Ascending aorta (tissue), 2 donors: ENCODE measurements around the gene ADGRA3. TPM values are rescaled to one million over a fixed set of nuclear protein-coding genes. Genes with fewer than 3 reads are reported as not detected.

ENCODE experiments used
- DNase-seq, 2 donors: peaks; one replicate each; pipeline ENCODE4 v3.0.0-alpha.2; 2019; ENCODE audit warnings: low spot score in 2 of 2
- H3K27ac ChIP-seq, 2 donors: fragments of 200-600 bp; sonication (generic); one replicate each; pipeline ENCODE4 v1.5.1; 2016 to 2017; ENCODE audit warnings: mild to moderate bottlenecking in 1 of 2
- H3K27me3 ChIP-seq: fragments of 200-600 bp; sonication (generic); one replicate; pipeline ENCODE4 v1.5.1; 2017
- H3K36me3 ChIP-seq, 2 donors: fragments of 200-600 bp; sonication (generic); one replicate each; pipeline ENCODE4 v1.5.1; 2016
- H3K4me1 ChIP-seq, 2 donors: fragments of 200-600 bp; sonication (generic); one replicate each; pipeline ENCODE4 v1.5.1; 2016 to 2017; ENCODE audit warnings: mild to moderate bottlenecking in 1 of 2
- H3K4me3 ChIP-seq, 2 donors: fragments of 200-600 bp; sonication (generic); one replicate each; pipeline ENCODE4 v1.5.1; 2016 to 2017; ENCODE audit warnings: mild to moderate bottlenecking in 1 of 2
- H3K9me3 ChIP-seq, 2 donors: fragments of 200-600 bp; sonication (generic); one replicate each; pipeline ENCODE4 v1.5.1; 2016
- intact Hi-C: fragments of 100-400 bp; cut with DNase I; formaldehyde crosslinking; loops from one replicate; pipeline ENCODE4 v1.15.1; 2023
- total RNA-seq: library from RNA; depleted of rRNA; stranded (reverse); fragments of >200 nt; gene quantifications from one replicate; pipeline ENCODE4 v1.1.0, GENCODE V29; 2016
- TF ChIP-seq, protein P1 (sequence below), 3 experiments: fragments of 200-600 bp in 2 of 3; fragments of 450-650 bp in 1 of 3; sonication (generic) in 2 of 3; IDR thresholded peaks; one replicate each; pipeline ENCODE4 v1.5.1; 2016 to 2019; ENCODE audit warnings: antibody characterized with exemption in 3 of 3, mild to moderate bottlenecking in 1 of 3, moderate library complexity in 1 of 3

Gene ADGRA3
- total RNA-seq, 1 donor from 2014 or later, result 2.2 TPM

DNA sequence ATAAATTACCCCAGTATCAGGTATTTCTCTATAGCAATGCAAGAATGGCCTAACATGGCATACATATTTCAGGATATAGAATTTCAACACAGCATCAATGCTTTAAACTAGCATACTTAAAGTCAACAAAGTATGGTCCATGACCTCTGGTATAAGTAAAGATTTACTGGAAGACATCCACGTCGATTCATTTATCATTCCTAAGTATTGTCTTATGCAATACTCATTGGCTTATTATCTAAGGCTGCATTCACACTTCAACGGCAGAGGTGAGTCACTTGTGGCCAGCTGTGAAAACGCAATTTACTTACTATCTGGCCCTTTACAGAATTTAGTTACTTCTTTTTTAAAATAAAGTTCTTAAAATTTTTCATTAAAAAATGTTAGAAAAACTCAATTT, 42.6 kb downstream of the ADGRA3 start:
- no peaks in the 10 kb centered on the region for H3K27me3 ChIP-seq
- no peaks in the 10 kb centered on the region for H3K9me3 ChIP-seq
- peaks cover 0 to 5% of the 10 kb centered on the region in 2 donors for H3K36me3 ChIP-seq
- H3K27ac ChIP-seq, result no peak overlapping the region
- H3K4me3 ChIP-seq, result no peak overlapping the region
- peaks cover 0 to 7% of the 10 kb centered on the region in 2 donors for H3K4me1 ChIP-seq
- TF ChIP-seq, protein P1, sequence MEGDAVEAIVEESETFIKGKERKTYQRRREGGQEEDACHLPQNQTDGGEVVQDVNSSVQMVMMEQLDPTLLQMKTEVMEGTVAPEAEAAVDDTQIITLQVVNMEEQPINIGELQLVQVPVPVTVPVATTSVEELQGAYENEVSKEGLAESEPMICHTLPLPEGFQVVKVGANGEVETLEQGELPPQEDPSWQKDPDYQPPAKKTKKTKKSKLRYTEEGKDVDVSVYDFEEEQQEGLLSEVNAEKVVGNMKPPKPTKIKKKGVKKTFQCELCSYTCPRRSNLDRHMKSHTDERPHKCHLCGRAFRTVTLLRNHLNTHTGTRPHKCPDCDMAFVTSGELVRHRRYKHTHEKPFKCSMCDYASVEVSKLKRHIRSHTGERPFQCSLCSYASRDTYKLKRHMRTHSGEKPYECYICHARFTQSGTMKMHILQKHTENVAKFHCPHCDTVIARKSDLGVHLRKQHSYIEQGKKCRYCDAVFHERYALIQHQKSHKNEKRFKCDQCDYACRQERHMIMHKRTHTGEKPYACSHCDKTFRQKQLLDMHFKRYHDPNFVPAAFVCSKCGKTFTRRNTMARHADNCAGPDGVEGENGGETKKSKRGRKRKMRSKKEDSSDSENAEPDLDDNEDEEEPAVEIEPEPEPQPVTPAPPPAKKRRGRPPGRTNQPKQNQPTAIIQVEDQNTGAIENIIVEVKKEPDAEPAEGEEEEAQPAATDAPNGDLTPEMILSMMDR (IDR thresholded peaks at IDR 0.05), result no peak
- intact Hi-C loops, result no loop called here
- no peak for DNase-seq

DNA sequence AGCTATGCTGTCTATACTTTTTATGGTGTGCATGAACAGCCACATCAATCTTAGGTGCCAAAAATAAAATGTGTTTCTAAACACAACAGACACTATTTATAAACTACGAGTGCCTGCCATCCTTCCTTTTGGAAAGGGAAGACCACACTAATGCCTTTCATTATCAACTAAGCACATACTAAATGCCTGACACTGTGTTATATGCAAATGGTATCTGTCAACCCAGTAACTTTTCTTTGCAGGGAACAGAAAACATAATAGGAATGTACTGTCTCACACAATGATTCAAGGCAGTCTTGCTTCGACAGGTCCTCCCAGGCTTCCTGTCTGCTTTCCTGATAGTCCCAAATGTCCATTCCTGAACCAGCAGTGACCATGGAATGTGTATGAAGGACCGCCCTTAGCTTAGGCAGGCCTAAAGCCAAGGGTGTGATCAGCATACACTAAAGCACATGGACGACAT, 43.8 kb downstream of the ADGRA3 start:
- Histone ChIP-seq H3K4me3 (no peak overlapping the region), H3K9me3 (no peaks in the 10 kb centered on the region), H3K4me1 (peaks cover 0 to 7% of the 10 kb centered on the region in 2 donors), H3K27me3 (no peaks in the 10 kb centered on the region), H3K36me3 (peaks cover 0 to 5% of the 10 kb centered on the region in 2 donors), H3K27ac (no peak overlapping the region)
- intact Hi-C loops, result no loop called here
- DNase-seq, result no peak
- TF ChIP-seq, protein P1 (IDR thresholded peaks at IDR 0.05), result no peak

DNA sequence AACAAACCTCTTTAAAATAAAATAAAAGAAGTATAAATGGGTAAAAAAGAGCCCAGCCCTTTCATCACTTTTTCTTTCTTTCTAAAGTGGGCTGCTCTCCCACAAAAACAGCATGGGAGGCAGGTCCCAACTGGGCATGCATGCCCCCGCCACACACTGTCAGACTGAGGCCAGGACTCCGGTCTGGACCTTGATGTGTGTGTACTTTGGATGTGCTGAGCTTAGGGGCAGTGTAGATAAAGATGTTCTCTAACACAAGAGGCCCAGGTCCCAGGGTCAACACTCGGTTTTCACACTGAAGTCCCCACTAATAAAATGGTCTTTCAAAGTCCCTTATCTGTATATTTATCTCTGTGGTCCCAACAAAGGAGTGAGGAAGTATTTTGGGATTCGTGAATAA, 44.4 kb downstream of the ADGRA3 start:
- intact Hi-C loops, result no loop called here
- Histone ChIP-seq H3K4me3 (no peak overlapping the region), H3K4me1 (peaks cover 0 to 7% of the 10 kb centered on the region in 2 donors), H3K36me3 (peaks cover 0 to 5% of the 10 kb centered on the region in 2 donors), H3K27ac (no peak overlapping the region), H3K9me3 (no peaks in the 10 kb centered on the region), H3K27me3 (no peaks in the 10 kb centered on the region)
- no peak for DNase-seq
- TF ChIP-seq, protein P1 (IDR thresholded peaks at IDR 0.05), result no peak

DNA sequence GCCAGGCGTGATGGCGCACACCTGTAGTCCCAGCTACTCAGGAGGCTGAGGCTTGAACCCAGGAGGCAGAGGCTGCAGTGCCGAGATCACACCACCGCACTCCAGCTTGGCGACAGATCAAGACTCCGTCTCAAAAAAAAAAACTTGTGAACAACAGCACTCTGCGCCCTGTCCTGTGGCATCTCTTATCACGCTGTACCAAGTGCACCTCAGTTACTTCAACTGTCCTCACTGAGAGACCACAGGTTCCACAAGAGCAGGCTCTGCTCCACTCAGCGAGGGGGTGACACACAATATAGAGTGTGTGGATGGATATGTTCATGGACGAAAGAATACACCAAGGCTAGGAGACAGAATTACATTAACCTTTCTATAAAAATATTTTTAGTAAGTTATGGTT, 49.3 kb downstream of the ADGRA3 start:
- DNase-seq, result no peak
- TF ChIP-seq, protein P1 (IDR thresholded peaks at IDR 0.05), result no peak
- Histone ChIP-seq H3K36me3 (peaks cover 0 to 5% of the 10 kb centered on the region in 2 donors), H3K27me3 (no peaks in the 10 kb centered on the region), H3K4me3 (no peak overlapping the region), H3K4me1 (peaks cover 0 to 4% of the 10 kb centered on the region in 2 donors), H3K27ac (no peak overlapping the region), H3K9me3 (no peaks in the 10 kb centered on the region)
- intact Hi-C loops, result no loop called here

DNA sequence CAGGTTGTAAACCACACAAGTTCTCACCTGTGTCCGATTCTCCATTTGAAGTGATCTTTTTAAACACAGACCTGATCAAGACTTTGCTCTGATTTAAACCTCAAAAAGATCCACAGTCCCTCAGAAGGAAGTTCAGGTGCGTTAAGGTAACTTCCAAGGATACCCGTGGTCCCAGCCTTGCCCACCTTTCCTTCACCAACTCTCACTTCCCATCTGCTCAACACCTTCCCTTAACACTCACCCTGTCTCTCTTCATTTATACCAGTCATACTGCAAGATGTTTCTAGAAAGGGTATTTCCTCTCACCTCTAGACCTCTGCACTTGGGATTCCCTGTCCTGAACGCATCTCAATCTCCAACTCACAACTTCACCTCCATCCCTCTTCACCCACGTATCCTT, 49.9 kb downstream of the ADGRA3 start:
- Histone ChIP-seq H3K27me3 (no peaks in the 10 kb centered on the region), H3K4me3 (no peak overlapping the region), H3K36me3 (peaks cover 0 to 5% of the 10 kb centered on the region in 2 donors), H3K27ac (no peak overlapping the region), H3K4me1 (no peaks in the 10 kb centered on the region), H3K9me3 (no peaks in the 10 kb centered on the region)
- TF ChIP-seq, protein P1 (IDR thresholded peaks at IDR 0.05), result no peak
- no peak for DNase-seq
- intact Hi-C loops, result no loop called here

DNA sequence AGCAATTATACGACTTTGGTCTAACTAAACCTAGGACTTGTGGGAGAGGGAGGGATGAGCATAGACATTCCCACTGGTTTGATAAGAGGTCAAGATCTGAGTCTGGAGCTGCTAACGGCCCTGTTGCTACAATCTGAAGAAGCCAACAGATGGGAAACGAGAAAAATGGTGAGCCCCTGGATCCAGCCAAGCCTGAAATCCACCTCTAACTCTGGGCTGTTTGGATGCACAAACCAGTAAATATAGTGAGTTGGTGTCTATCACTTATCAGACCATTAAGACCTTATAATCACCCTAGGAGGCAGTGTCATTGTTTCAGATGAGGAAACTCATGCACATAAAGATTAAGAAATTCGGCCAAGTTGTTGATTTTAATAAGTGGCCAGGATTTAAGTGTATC, 50.5 kb downstream of the ADGRA3 start:
- no peak for DNase-seq
- TF ChIP-seq, protein P1 (IDR thresholded peaks at IDR 0.05), result no peak
- intact Hi-C loops, result no loop called here
- H3K27ac ChIP-seq, result no peak overlapping the region
- no peak overlapping the region for H3K4me3 ChIP-seq
- H3K27me3 ChIP-seq, result no peaks in the 10 kb centered on the region
- H3K36me3 ChIP-seq, result peaks cover 0 to under 1% of the 10 kb centered on the region in 2 donors
- H3K4me1 ChIP-seq, result no peaks in the 10 kb centered on the region
- no peaks in the 10 kb centered on the region for H3K9me3 ChIP-seq
